ENCODE data around the gene FGFR1OP2.
"Not testable (repeated sequence)": the region's sequence is repeated elsewhere in the genome, so short reads cannot be mapped to it uniquely, and the experiment has no call there.

Gene FGFR1OP2

DNA sequence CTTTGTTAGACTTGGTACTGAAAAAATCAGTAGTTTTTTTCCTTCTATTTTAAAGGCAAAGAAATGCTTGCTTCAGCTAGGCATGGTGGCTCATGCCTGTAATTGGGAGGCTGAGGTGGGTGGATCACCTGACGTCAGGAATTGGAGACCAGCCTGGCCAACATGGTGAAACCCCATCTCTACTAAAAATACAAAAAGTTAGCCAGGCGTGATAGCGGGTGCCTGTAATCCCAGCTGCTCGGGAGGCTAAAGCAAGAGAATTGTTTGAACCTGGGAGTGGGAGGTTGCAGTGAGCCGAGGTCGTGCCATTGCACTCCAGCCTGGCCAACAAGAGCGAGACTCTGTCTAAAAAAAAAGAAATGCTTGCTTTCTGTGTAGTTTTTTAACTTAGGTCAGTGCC lies 23.1 kb downstream of the FGFR1OP2 start:
- peaks cover 48% of the 10 kb centered on the region for H3K36me3 Mint-ChIP-seq (ENCODE audit: insufficient read depth)
- H3K27ac Mint-ChIP-seq (ENCODE audit: low read depth), result not testable (repeated sequence)

DNA sequence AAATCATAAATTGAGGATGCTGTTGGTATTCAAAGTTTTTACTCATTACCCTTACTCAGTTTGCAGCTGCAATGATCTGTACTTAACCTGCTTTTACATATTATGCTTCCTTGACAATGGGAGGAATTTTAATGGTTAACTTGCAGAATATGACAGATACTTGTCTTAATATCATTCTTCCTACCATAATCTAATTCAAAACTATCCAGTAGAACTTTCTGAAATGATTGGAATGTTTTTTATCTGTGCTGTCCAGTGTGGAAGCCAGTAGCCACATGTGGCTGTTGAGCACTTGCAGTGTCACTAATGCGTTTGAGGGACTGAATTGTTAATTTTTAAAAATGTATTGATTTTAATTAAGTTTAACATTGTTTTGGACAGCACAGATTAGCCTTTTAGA lies 23.5 kb downstream of the FGFR1OP2 start:
- Mint-ChIP-seq H3K27me3 (no peaks in the 10 kb centered on the region), H3K4me3 (no peak overlapping the region), H3K36me3 (ENCODE audit: insufficient read depth) (peaks cover 44% of the 10 kb centered on the region), H3K4me1 (peaks cover 5% of the 10 kb centered on the region), H3K9me3 (no peaks in the 10 kb centered on the region), H3K27ac (ENCODE audit: low read depth) (peak overlapping the region; percentile 68)
- DNase-seq (ENCODE audit: low spot score in 2 of 2) (no peak), ATAC-seq (replicated peaks; ENCODE audit: extremely low read depth, poor library complexity, severe bottlenecking) (no peak)

More for the DNA sequence above, 23.1 kb downstream of the FGFR1OP2 start:
- not testable (repeated sequence) for H3K4me1 Mint-ChIP-seq; H3K9me3 Mint-ChIP-seq; ATAC-seq (replicated peaks; ENCODE audit: extremely low read depth, poor library complexity, severe bottlenecking); DNase-seq (ENCODE audit: low spot score in 2 of 2); H3K4me3 Mint-ChIP-seq; H3K27me3 Mint-ChIP-seq

DNA sequence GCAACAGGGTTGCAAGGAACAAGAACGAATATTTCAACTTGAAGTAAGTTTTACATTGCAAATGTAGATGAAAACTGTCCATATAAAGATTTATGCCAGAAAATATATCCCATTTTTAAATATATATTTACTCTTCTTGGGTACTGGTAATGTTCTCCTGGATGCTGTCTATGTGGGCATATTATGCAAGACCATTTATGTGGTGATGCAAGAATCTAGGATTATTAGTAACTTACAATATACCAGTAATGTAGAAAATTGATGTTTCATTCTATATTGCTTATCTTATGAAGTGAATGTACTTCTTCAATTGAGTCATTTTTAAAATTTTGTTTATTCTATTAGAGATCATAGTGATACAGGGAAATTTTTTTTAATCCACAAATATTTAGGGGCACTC lies 25.1 kb downstream of the FGFR1OP2 start:
- Mint-ChIP-seq H3K27me3 (no peaks in the 10 kb centered on the region), H3K9me3 (no peaks in the 10 kb centered on the region), H3K27ac (ENCODE audit: low read depth) (no peak overlapping the region), H3K4me3 (no peak overlapping the region), H3K4me1 (peaks cover 8% of the 10 kb centered on the region), H3K36me3 (ENCODE audit: insufficient read depth) (peaks cover 36% of the 10 kb centered on the region)
- DNase-seq (ENCODE audit: low spot score in 2 of 2) (no peak), ATAC-seq (replicated peaks; ENCODE audit: extremely low read depth, poor library complexity, severe bottlenecking) (no peak)

DNA sequence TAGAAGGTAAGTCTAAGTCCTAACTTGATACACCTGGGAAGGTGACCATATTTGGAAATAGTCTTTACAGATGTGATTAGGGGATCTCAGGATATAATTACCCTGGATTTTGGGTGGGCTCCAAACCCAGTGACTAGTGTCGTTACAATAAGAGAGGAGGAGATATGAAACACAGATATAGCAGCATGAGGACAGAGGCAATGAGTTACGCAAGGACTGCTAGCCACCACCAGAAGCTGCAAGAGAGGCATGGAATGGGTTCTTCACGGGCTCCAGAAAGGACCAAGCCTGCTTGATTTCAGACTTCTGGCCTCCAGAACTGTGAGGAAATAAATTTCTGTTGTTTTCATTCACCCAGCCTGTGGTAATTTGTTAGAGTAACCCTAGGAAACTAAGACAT lies 28.6 kb downstream of the FGFR1OP2 start:
- no peak overlapping the region for H3K27ac Mint-ChIP-seq (ENCODE audit: low read depth)
- H3K27me3 Mint-ChIP-seq, result no peaks in the 10 kb centered on the region
- H3K36me3 Mint-ChIP-seq (ENCODE audit: insufficient read depth), result peaks cover 32% of the 10 kb centered on the region
- DNase-seq (ENCODE audit: low spot score in 2 of 2) (no peak), ATAC-seq (replicated peaks; ENCODE audit: extremely low read depth, poor library complexity, severe bottlenecking) (no peak)
- peaks cover 22% of the 10 kb centered on the region for H3K4me1 Mint-ChIP-seq
- H3K9me3 Mint-ChIP-seq, result no peaks in the 10 kb centered on the region
- no peak overlapping the region for H3K4me3 Mint-ChIP-seq

DNA sequence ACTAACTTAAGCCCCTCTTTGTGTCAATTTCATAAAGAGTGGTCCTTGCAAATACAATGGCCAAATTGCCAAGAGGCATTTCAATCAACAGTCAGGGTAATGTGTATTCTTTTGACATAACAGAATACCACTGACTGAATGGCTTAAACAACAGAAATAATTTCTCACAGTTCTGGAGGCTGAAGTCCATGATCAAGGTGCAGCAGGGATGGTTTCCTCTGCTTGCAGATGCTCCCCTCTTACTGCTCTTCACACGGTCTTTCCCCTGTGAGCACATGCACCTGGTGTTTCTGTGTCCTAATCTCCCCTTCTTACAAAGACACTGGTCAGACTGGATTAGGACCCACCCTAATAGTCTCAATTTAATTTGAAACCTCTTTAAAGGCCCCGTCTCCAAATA lies 31.9 kb downstream of the FGFR1OP2 start:
- DNase-seq (ENCODE audit: low spot score in 2 of 2) (no peak), ATAC-seq (replicated peaks; ENCODE audit: extremely low read depth, poor library complexity, severe bottlenecking) (no peak)
- peaks cover 24% of the 10 kb centered on the region for H3K4me1 Mint-ChIP-seq
- peak overlapping the region; percentile 49 for H3K27ac Mint-ChIP-seq (ENCODE audit: low read depth)
- no peak overlapping the region for H3K4me3 Mint-ChIP-seq
- H3K9me3 Mint-ChIP-seq, result no peaks in the 10 kb centered on the region
- no peaks in the 10 kb centered on the region for H3K27me3 Mint-ChIP-seq
- peaks cover 21% of the 10 kb centered on the region for H3K36me3 Mint-ChIP-seq (ENCODE audit: insufficient read depth)

DNA sequence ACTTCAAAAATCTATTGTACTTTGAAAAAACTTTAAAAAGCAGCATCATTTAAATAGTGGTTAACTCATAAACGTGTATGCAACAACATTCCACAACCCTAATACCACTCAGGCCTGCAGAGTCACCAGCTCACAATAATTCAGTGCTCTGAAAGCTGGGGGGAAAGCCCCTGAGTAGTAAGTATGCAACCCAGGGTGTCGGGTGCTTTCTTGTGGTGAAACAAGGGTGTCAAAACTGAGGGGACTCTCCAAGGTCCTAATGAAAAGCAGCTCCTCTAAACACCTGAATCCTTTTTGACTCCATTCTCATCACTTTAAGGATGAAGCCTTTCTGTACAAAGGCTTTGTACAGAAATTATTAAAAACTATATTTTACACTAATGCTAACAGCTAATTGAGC lies 33.7 kb downstream of the FGFR1OP2 start:
- ATAC-seq (replicated peaks; ENCODE audit: extremely low read depth, poor library complexity, severe bottlenecking) (peak; percentile 99), DNase-seq (ENCODE audit: low spot score in 2 of 2) (peak; percentile 35 to 56)
- no peak overlapping the region for H3K4me3 Mint-ChIP-seq
- no peaks in the 10 kb centered on the region for H3K9me3 Mint-ChIP-seq
- H3K36me3 Mint-ChIP-seq (ENCODE audit: insufficient read depth), result peaks cover 25% of the 10 kb centered on the region
- H3K4me1 Mint-ChIP-seq, result peaks cover 24% of the 10 kb centered on the region
- H3K27ac Mint-ChIP-seq (ENCODE audit: low read depth), result peak overlapping the region; percentile 49
- no peaks in the 10 kb centered on the region for H3K27me3 Mint-ChIP-seq

DNA sequence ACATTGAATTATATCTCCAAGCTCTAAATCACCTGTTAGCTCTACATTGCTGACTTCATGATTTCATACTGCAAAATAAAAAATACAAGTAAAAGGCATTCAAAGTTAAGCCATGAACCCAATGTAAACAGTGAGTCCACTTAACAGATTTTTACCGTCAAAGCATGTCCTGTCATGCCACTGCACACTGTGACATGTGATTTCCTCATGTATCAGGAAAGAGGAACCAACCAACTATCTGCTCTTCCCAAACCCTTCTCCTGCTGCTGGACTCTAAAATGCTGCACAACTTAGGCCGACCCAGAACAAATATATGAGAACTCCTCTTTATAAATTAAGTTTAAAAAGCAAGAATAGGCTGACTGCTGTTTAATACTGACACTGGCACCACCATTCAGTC lies 38.4 kb downstream of the FGFR1OP2 start:
- H3K36me3 Mint-ChIP-seq (ENCODE audit: insufficient read depth), result peaks cover 23% of the 10 kb centered on the region
- H3K27ac Mint-ChIP-seq (ENCODE audit: low read depth), result no peak overlapping the region

DNA sequence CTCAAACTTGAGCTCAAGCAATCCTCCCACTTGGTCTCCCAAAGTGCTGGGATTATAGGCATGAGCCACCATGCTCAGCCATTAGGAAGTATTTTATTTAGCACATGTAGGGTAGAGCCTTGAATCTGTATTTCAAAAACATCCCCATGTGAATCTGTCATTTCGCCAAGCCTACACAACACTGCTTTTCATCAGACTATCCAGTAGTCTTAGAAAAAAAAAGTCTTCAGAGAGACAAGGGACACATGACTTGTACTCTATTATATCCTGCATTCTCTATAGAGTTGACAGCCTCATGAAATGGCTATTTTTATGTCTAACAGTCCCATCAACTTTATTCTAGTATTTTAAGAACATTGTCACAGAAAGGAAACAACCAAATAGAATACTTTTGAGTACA lies 40.5 kb downstream of the FGFR1OP2 start:
- peaks cover 27% of the 10 kb centered on the region for H3K36me3 Mint-ChIP-seq (ENCODE audit: insufficient read depth)
- peaks cover 7% of the 10 kb centered on the region for H3K4me1 Mint-ChIP-seq
- DNase-seq (ENCODE audit: low spot score in 2 of 2), result no peak
- H3K4me3 Mint-ChIP-seq, result no peak overlapping the region
- no peak for ATAC-seq (replicated peaks; ENCODE audit: extremely low read depth, poor library complexity, severe bottlenecking)
- H3K27me3 Mint-ChIP-seq, result no peaks in the 10 kb centered on the region
- H3K9me3 Mint-ChIP-seq, result no peaks in the 10 kb centered on the region
- H3K27ac Mint-ChIP-seq (ENCODE audit: low read depth), result peak overlapping the region; percentile 11

More for the DNA sequence above, 38.4 kb downstream of the FGFR1OP2 start:
- H3K4me1 Mint-ChIP-seq, result peaks cover 11% of the 10 kb centered on the region
- ATAC-seq (replicated peaks; ENCODE audit: extremely low read depth, poor library complexity, severe bottlenecking), result no peak
- H3K9me3 Mint-ChIP-seq, result no peaks in the 10 kb centered on the region
- no peaks in the 10 kb centered on the region for H3K27me3 Mint-ChIP-seq
- no peak overlapping the region for H3K4me3 Mint-ChIP-seq
- no peak for DNase-seq (ENCODE audit: low spot score in 2 of 2)

DNA sequence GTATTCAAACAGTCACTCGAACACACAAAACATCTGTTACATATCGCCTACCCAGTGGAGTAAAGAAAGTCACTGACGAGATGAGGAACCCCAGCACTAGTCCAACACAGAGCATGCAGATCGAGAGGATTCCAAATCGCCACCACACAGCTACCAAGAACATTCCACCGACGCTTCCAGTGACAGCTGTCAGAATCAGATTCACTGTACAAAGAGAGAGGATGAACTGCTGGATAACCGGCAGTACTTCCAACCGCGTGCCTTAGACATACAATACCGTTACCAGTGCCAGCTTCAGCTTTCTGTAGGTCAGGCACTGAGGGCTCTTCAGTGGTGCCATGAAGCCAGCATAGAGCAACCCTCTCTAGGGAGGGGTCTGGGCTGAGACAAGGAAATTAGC lies 41.5 kb downstream of the FGFR1OP2 start:
- Mint-ChIP-seq H3K9me3 (no peaks in the 10 kb centered on the region), H3K36me3 (ENCODE audit: insufficient read depth) (peaks cover 23% of the 10 kb centered on the region), H3K27me3 (no peaks in the 10 kb centered on the region), H3K27ac (ENCODE audit: low read depth) (peak overlapping the region; percentile 14), H3K4me1 (peaks cover 12% of the 10 kb centered on the region), H3K4me3 (no peak overlapping the region)
- DNase-seq (ENCODE audit: low spot score in 2 of 2), result no peak
- ATAC-seq (replicated peaks; ENCODE audit: extremely low read depth, poor library complexity, severe bottlenecking), result no peak

DNA sequence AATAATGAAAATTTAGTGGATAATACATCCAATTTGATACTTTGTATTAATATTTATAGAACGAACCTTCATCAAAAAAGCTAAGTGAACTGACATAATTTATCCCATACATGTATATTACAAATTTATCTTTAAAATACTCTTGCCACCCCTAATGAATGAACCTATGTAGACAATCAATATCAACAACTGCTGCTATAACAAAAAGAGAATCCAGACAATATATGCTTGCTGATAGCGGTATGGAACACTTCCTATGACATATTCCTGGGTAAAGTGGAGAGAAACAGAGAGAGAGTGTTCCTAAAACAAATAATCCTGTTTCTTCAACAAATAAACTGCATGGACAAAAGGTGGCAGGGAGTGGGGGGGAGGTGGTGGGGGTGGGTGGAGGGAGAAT lies 44.6 kb downstream of the FGFR1OP2 start:
- ATAC-seq (replicated peaks; ENCODE audit: extremely low read depth, poor library complexity, severe bottlenecking) (no peak), DNase-seq (ENCODE audit: low spot score in 2 of 2) (no peak)
- Mint-ChIP-seq H3K36me3 (ENCODE audit: insufficient read depth) (peaks cover 16% of the 10 kb centered on the region), H3K9me3 (no peaks in the 10 kb centered on the region), H3K27me3 (no peaks in the 10 kb centered on the region), H3K27ac (ENCODE audit: low read depth) (no peak overlapping the region), H3K4me1 (peaks cover 27% of the 10 kb centered on the region), H3K4me3 (no peak overlapping the region)

DNA sequence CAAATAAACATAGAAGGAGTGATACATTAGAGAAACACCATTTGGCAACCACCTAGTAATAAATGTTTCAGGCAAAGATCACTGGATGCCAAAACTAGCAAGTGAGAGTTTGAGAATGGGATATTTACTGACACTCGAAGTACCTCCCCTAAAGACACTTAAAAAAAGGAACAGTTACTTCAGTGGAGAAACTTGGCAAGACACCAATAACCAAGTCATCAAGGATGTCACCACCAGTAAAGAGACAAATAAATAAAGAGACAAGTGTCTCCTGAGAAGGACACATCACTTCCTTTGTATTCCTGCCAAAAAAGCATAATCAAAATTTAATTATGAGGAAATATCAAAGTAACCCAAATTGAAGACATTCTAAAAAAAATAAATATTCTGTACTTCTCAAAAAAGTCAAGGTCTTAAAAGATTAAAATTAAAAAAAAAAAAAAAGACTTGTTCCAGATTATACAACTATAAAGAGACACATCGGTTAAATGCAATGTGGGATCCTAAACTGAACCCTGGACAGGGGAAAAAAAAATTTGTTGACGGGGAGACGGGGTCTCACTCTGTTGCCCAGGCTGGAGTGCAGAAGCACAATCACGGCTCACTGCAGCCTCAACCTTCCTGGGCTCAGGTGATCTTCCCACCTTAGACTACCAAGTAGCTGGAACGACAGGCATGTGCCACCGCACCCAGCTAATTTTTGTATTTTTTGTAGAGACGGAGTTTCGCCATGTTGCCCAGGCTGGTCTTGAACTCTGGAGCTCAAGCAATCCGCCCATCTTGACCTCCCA lies 49.6 kb downstream of the FGFR1OP2 start:
- H3K27ac Mint-ChIP-seq (ENCODE audit: low read depth), result no peak overlapping the region
- ATAC-seq (replicated peaks; ENCODE audit: extremely low read depth, poor library complexity, severe bottlenecking), result no peak
- DNase-seq (ENCODE audit: low spot score in 2 of 2), result no peak
- H3K36me3 Mint-ChIP-seq (ENCODE audit: insufficient read depth), result peaks cover 17% of the 10 kb centered on the region
- peaks cover 24% of the 10 kb centered on the region for H3K4me1 Mint-ChIP-seq
- no peak overlapping the region for H3K4me3 Mint-ChIP-seq
- H3K9me3 Mint-ChIP-seq, result no peaks in the 10 kb centered on the region
- H3K27me3 Mint-ChIP-seq, result no peaks in the 10 kb centered on the region

DNA sequence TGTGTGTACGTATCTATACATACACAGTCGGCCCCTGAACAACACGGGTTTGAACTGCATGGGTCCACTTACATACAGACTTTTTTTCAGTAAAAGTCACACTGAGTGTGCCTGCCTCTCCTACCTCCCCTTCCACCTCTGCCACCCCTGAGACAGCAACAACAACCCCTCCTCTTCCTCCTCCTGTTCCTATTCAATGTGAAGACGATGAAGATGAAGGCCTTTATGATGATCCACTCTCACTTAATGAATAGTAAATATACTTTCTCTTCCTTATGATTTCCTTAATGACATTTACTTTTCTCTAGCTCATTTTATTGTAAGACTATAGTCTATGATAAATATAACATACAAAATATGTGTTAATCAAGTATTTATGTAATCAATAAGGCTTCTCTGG lies 50.4 kb downstream of the FGFR1OP2 start:
- Mint-ChIP-seq H3K36me3 (ENCODE audit: insufficient read depth) (peaks cover 14% of the 10 kb centered on the region), H3K9me3 (no peaks in the 10 kb centered on the region), H3K4me1 (peaks cover 24% of the 10 kb centered on the region), H3K4me3 (no peak overlapping the region), H3K27ac (ENCODE audit: low read depth) (no peak overlapping the region), H3K27me3 (no peaks in the 10 kb centered on the region)
- DNase-seq (ENCODE audit: low spot score in 2 of 2) (no peak), ATAC-seq (replicated peaks; ENCODE audit: extremely low read depth, poor library complexity, severe bottlenecking) (no peak)

DNA sequence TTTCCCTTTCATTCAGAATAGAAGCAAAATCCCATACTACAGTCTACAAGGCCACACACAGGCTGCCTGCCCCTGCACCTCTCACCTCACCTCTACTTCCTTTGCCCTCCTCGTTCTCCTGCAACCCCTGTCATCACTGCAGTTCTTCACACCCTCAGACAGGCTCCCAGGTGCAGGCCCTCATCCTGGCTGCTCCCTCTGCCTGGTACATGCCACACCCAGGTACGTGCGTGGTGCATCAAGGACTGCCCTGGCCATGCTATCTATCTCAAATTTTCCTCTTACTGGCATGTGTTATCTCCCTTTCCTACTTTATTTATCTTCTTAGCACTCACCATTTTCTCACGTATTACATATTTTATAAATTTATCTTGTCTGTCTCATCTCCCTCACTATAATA lies 51.6 kb downstream of the FGFR1OP2 start:
- H3K9me3 Mint-ChIP-seq, result no peaks in the 10 kb centered on the region
- peaks cover 21% of the 10 kb centered on the region for H3K36me3 Mint-ChIP-seq (ENCODE audit: insufficient read depth)
- peaks cover 18% of the 10 kb centered on the region for H3K4me1 Mint-ChIP-seq
- no peak for ATAC-seq (replicated peaks; ENCODE audit: extremely low read depth, poor library complexity, severe bottlenecking)
- no peak for DNase-seq (ENCODE audit: low spot score in 2 of 2)
- H3K27ac Mint-ChIP-seq (ENCODE audit: low read depth), result no peak overlapping the region
- H3K27me3 Mint-ChIP-seq, result no peaks in the 10 kb centered on the region
- H3K4me3 Mint-ChIP-seq, result no peak overlapping the region
